Measurements from ENCODE around the gene HOXC5. TPM values are rescaled to one million over a fixed set of nuclear protein-coding genes. Genes with fewer than 3 reads are reported as not detected.
A peak's percentile ranks its signal among the peaks of the same experiment; 100 is the strongest.

The HOXC5 gene
- total RNA-seq, 1 experiment from 2014 or later, result 5.0 TPM

GRCh38 chr12:54026640-54027441, 6.0 kb upstream of the HOXC5 start:
- peaks cover 98% of the 10 kb centered on the region for H3K4me1 ChIP-seq (ENCODE audit: control insufficient read depth, insufficient read depth, low read length)
- CTCF ChIA-PET, result interaction anchor here (0.7 to 2.1 kb wide), 5 partner anchors 18 to 175 kb away, joined by 3 to 10 read pairs (median 4); partner anchors contain the start of genes HOXC10 and HOXC8
- DNase-seq (ENCODE audit: low read depth, low spot score), result no peak
- peaks cover 4% of the 10 kb centered on the region; the same call in 1 of the 2 replicates for H3K36me3 ChIP-seq (ENCODE audit: control insufficient read depth, insufficient read depth, low read length)
- POLR2A ChIA-PET, result interaction anchor here (0.6 to 0.9 kb wide), 3 partner anchors 9 to 125 kb away, joined by 3 to 17 read pairs (median 3); no protein-coding TSS in a partner anchor
- in situ Hi-C loops (cut with HindIII; ENCODE audit: low pct_unique_long_range_greater_than_20kb, low sequenced_read_pairs) (no loop called here), intact Hi-C loops (cut with micrococcal nuclease; ENCODE audit: unreplicated experiment) (no loop called here)
- no peak for ATAC-seq
- no peak for TF ChIP-seq CTCF (IDR thresholded peaks at IDR 0.05)
- no peak for TF ChIP-seq REST (IDR thresholded peaks at IDR 0.05; ENCODE audit: insufficient read depth in 1 of 2, low read depth in 2 of 2, low read length in 1 of 2)
- no peak for TF ChIP-seq TCF7L2 (IDR thresholded peaks at IDR 0.05; ENCODE audit: low read depth, low read length)
- no peak for TF ChIP-seq POLR2AphosphoS5 (IDR thresholded peaks at IDR 0.05; ENCODE audit: low read depth, low read length)
- TF ChIP-seq SIN3A (IDR thresholded peaks at IDR 0.05; ENCODE audit: borderline replicate concordance, insufficient read depth, low read depth, low read length), result no peak
- peak overlapping the region in 1 of 2 experiments; percentile 39; a peak in 3 of 4 replicates for H3K4me3 ChIP-seq (ENCODE audit: low read depth in 2 of 2, low read length in 2 of 2)
- H3K9me3 ChIP-seq (ENCODE audit: control insufficient read depth, insufficient read depth, low read depth, low read length), result no peaks in the 10 kb centered on the region
- BruUV-seq (replicated peaks), result TSS peak; percentile 23
- H3K27ac ChIP-seq (ENCODE audit: low read length), result peak overlapping the region; percentile 95
- H3K27me3 ChIP-seq (ENCODE audit: control insufficient read depth, insufficient read depth, low read length), result no peaks in the 10 kb centered on the region

GRCh38 chr12:54027442-54027786, 5.4 kb upstream of the HOXC5 start:
- in situ Hi-C loops (cut with HindIII; ENCODE audit: low pct_unique_long_range_greater_than_20kb, low sequenced_read_pairs) (no loop called here), intact Hi-C loops (cut with micrococcal nuclease; ENCODE audit: unreplicated experiment) (no loop called here)
- DNase-seq (ENCODE audit: low read depth, low spot score) (no peak), ATAC-seq (no peak)
- BruUV-seq (replicated peaks), result no TSS peak
- POLR2A ChIA-PET, result interaction anchor here (0.5 to 0.9 kb wide), 4 partner anchors 54 to 337 kb away, joined by 3 to 4 read pairs (median 3); no protein-coding TSS in a partner anchor
- Histone ChIP-seq H3K27ac (ENCODE audit: low read length) (peak overlapping the region; percentile 95), H3K27me3 (ENCODE audit: control insufficient read depth, insufficient read depth, low read length) (no peaks in the 10 kb centered on the region), H3K9me3 (ENCODE audit: control insufficient read depth, insufficient read depth, low read depth, low read length) (no peaks in the 10 kb centered on the region), H3K36me3 (ENCODE audit: control insufficient read depth, insufficient read depth, low read length) (peaks cover 4% of the 10 kb centered on the region; the same call in 1 of the 2 replicates), H3K4me3 (ENCODE audit: low read depth in 2 of 2, low read length in 2 of 2) (0 out of 4 replicates have a peak overlapping the region, but pooled peaks of 1 of the 2 experiments have one; percentile 3), H3K4me1 (ENCODE audit: control insufficient read depth, insufficient read depth, low read length) (peaks cover 98% of the 10 kb centered on the region)
- TF ChIP-seq SIN3A (IDR thresholded peaks at IDR 0.05; ENCODE audit: borderline replicate concordance, insufficient read depth, low read depth, low read length), result no peak
- TF ChIP-seq REST (IDR thresholded peaks at IDR 0.05; ENCODE audit: insufficient read depth in 1 of 2, low read depth in 2 of 2, low read length in 1 of 2), result no peak
- TF ChIP-seq POLR2AphosphoS5 (IDR thresholded peaks at IDR 0.05; ENCODE audit: low read depth, low read length), result no peak
- TF ChIP-seq CTCF (IDR thresholded peaks at IDR 0.05), result no peak
- TF ChIP-seq TCF7L2 (IDR thresholded peaks at IDR 0.05; ENCODE audit: low read depth, low read length), result no peak
- CTCF ChIA-PET, result interaction anchor here (0.6 to 1.8 kb wide), 5 partner anchors 16 to 174 kb away, joined by 3 to 6 read pairs (median 4); no protein-coding TSS in a partner anchor

Data from Panc1 (cell line).